Breast epithelium (tissue), 4 donors: ENCODE results near the gene ADARB2. TPM values are rescaled to one million over a fixed set of nuclear protein-coding genes. Genes with fewer than 3 reads are reported as not detected.

Experiments used
- DNase-seq, 2 donors: peaks; one replicate each; pipeline ENCODE4 v3.0.0-alpha.2; 2019; ENCODE audit warnings: low spot score in 2 of 2
- H3K27ac ChIP-seq, 2 donors: fragments of 200-600 bp; sonication (generic) in 1 of 2; one replicate each; pipeline ENCODE4 v1.5.1; 2016 to 2019; ENCODE audit warnings: mild to moderate bottlenecking in 1 of 2
- H3K27me3 ChIP-seq, 2 donors: fragments of 200-600 bp; sonication (generic) in 1 of 2; one replicate each; pipeline versions ENCODE4 v1.5.1 to v1.6.0; 2017 to 2019; ENCODE audit warnings: control low read depth in 1 of 2, mild to moderate bottlenecking in 1 of 2
- H3K36me3 ChIP-seq: fragments of 200-600 bp; one replicate; pipeline ENCODE4 v1.5.1; 2019
- H3K4me1 ChIP-seq, 2 donors: fragments of 200-600 bp; sonication (generic); one replicate each; pipeline ENCODE4 v1.5.1; 2016 to 2019; ENCODE audit warnings: control low read depth in 1 of 2
- H3K4me3 ChIP-seq, 3 donors: fragments of 200-600 bp; sonication (generic); 1 replicate in 2 of 3; 2 replicates in 1 of 3; pipeline ENCODE4 v1.5.1; 2016 to 2019; ENCODE audit warnings: mild to moderate bottlenecking in 3 of 3, moderate library complexity in 2 of 3
- H3K9me3 ChIP-seq, 2 donors: fragments of 200-600 bp; sonication (generic) in 1 of 2; one replicate each; pipeline ENCODE4 v1.5.1; 2016 to 2019; ENCODE audit warnings: control low read depth in 1 of 2
- POLR2A ChIP-seq: fragments of 450-650 bp; IDR thresholded peaks from one replicate; pipeline ENCODE4 v1.6.1; 2016; ENCODE audit warnings: antibody characterized with exemption, mild to moderate bottlenecking, moderate library complexity
- POLR2AphosphoS5 ChIP-seq, 3 donors: sonication (generic); formaldehyde crosslinking; IDR thresholded peaks; one replicate each; pipeline ENCODE4 v1.6.1; 2017; ENCODE audit warnings: antibody characterized with exemption in 3 of 3
- intact Hi-C: fragments of 100-400 bp; cut with DNase I; formaldehyde crosslinking; loops from one replicate; pipeline ENCODE4 v1.15.1; 2023; ENCODE audit warnings: low total_unique reads
- total RNA-seq, 3 donors: library from RNA; depleted of rRNA; stranded (reverse); fragments of >200 nt; gene quantifications; one replicate each; pipeline ENCODE4 v1.1.0, GENCODE V29; 2016
- TF ChIP-seq, protein P1 (sequence below), 3 donors: fragments of 450-650 bp; IDR thresholded peaks; one replicate each; pipeline ENCODE4 v1.5.1; 2016 to 2017; ENCODE audit warnings: antibody characterized with exemption in 3 of 3, mild to moderate bottlenecking in 3 of 3, moderate library complexity in 3 of 3

Gene ADARB2
- total RNA-seq, 3 donors from 2014 or later, result 0.32 to 3.9 (median 2.0) TPM

GRCh38 chr10:1677307-1677939 lies 59.9 kb downstream of the ADARB2 start:
- intact Hi-C loops, result no loop called here
- Histone ChIP-seq H3K4me3 (no peak overlapping the region), H3K27me3 (peaks cover 0 to 3% of the 10 kb centered on the region in 2 donors), H3K36me3 (no peaks in the 10 kb centered on the region), H3K27ac (no peak overlapping the region), H3K4me1 (no peaks in the 10 kb centered on the region), H3K9me3 (no peaks in the 10 kb centered on the region)
- TF ChIP-seq, protein P1, sequence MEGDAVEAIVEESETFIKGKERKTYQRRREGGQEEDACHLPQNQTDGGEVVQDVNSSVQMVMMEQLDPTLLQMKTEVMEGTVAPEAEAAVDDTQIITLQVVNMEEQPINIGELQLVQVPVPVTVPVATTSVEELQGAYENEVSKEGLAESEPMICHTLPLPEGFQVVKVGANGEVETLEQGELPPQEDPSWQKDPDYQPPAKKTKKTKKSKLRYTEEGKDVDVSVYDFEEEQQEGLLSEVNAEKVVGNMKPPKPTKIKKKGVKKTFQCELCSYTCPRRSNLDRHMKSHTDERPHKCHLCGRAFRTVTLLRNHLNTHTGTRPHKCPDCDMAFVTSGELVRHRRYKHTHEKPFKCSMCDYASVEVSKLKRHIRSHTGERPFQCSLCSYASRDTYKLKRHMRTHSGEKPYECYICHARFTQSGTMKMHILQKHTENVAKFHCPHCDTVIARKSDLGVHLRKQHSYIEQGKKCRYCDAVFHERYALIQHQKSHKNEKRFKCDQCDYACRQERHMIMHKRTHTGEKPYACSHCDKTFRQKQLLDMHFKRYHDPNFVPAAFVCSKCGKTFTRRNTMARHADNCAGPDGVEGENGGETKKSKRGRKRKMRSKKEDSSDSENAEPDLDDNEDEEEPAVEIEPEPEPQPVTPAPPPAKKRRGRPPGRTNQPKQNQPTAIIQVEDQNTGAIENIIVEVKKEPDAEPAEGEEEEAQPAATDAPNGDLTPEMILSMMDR (IDR thresholded peaks at IDR 0.05), result no peak
- no peak for TF ChIP-seq POLR2A
- no peak for TF ChIP-seq POLR2AphosphoS5 (IDR thresholded peaks at IDR 0.05)
- no peak for DNase-seq

- Histone ChIP-seq H3K27me3 (peaks cover 0 to 8% of the 10 kb centered on the region in 2 donors), H3K4me1 (no peaks in the 10 kb centered on the region), H3K9me3 (no peaks in the 10 kb centered on the region), H3K4me3 (no peak overlapping the region), H3K36me3 (no peaks in the 10 kb centered on the region), H3K27ac (no peak overlapping the region)
- intact Hi-C loops, result no loop called here
- no peak for DNase-seq
- TF ChIP-seq POLR2A, result no peak
- no peak for TF ChIP-seq POLR2AphosphoS5 (IDR thresholded peaks at IDR 0.05)
These were observed 62.8 kb downstream of the ADARB2 start for GRCh38 chr10:1674501-1674900.

GRCh38 chr10:1673568-1674345 lies 63.6 kb downstream of the ADARB2 start:
- no peak overlapping the region for H3K4me3 ChIP-seq
- H3K36me3 ChIP-seq, result no peaks in the 10 kb centered on the region
- no peak overlapping the region for H3K27ac ChIP-seq
- no peaks in the 10 kb centered on the region for H3K9me3 ChIP-seq
- TF ChIP-seq POLR2A, result no peak
- no peak for TF ChIP-seq POLR2AphosphoS5 (IDR thresholded peaks at IDR 0.05)
- TF ChIP-seq, protein P1 (IDR thresholded peaks at IDR 0.05), result no peak
- peaks cover 0 to 8% of the 10 kb centered on the region in 2 donors for H3K27me3 ChIP-seq
- intact Hi-C loops, result no loop called here
- no peaks in the 10 kb centered on the region for H3K4me1 ChIP-seq
- DNase-seq, result no peak

DNA sequence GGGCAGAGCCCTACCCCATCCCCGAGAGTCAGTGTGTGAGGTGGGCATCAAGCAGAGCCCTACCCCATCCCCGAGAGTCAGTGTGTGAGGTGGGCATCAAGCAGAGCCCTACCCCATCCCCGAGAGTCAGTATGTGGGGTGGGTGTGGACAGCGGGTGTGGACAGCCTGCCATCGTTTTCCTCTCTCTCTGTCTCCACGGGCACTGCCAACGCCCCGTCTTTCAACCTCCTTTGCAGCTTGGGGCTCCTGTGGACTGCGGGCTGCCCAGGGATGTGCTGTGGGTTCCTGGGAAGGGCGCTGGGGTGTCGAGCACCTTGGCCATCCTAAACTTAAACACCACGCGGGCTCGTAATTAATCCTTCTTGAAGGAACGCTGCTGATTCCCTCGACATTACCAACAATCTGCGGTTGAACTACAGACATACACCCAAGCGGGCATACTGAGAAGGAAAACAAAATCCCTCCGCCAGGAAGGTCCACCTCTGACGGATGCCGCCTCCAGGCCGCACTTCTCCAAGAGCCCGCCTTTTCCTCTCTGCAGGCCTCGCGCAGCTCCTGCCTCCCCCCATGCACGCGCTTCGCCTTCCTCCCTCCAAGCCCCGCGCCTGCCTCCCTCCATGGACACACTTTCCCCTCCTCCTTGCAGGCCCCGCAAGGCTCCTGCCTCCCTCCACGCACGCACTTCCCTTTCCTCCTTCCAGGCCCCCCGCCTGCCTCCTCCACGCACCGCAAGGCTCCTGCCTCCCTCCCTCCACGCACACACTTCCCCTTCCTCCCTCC lies 65.1 kb downstream of the ADARB2 start:
- no peaks in the 10 kb centered on the region for H3K36me3 ChIP-seq

GRCh38 chr10:1671366-1672000 lies 65.8 kb downstream of the ADARB2 start:
- Histone ChIP-seq H3K9me3 (no peaks in the 10 kb centered on the region), H3K4me1 (no peaks in the 10 kb centered on the region), H3K36me3 (no peaks in the 10 kb centered on the region), H3K27me3 (peaks cover 0 to 8% of the 10 kb centered on the region in 2 donors), H3K27ac (no peak overlapping the region), H3K4me3 (no peak overlapping the region)
- no peak for TF ChIP-seq POLR2AphosphoS5 (IDR thresholded peaks at IDR 0.05)
- no peak for TF ChIP-seq POLR2A
- TF ChIP-seq, protein P1 (IDR thresholded peaks at IDR 0.05), result no peak
- no peak for DNase-seq
- intact Hi-C loops, result no loop called here

More for the DNA sequence above, 65.1 kb downstream of the ADARB2 start:
- H3K4me1 ChIP-seq, result no peaks in the 10 kb centered on the region
- no peak overlapping the region for H3K27ac ChIP-seq
- H3K27me3 ChIP-seq, result peaks cover 0 to 8% of the 10 kb centered on the region in 2 donors
- no peak for DNase-seq
- H3K9me3 ChIP-seq, result no peaks in the 10 kb centered on the region
- TF ChIP-seq POLR2A (no peak), POLR2AphosphoS5 (IDR thresholded peaks at IDR 0.05) (no peak)
- TF ChIP-seq, protein P1 (IDR thresholded peaks at IDR 0.05), result no peak
- H3K4me3 ChIP-seq, result no peak overlapping the region
- intact Hi-C loops, result no loop called here
